Hepatic stellate cell (primary cell): ENCODE results near the gene MED13L.
A peak's percentile ranks its signal among the peaks of the same experiment; 100 is the strongest.

Experiments used
- DNase-seq: peaks from one replicate; pipeline ENCODE4 v3.0.0; 2011; ENCODE audit warnings: low spot score

MED13L gene

GRCh38 chr12:115943630-115944391 is 333.7 kb downstream of the MED13L start:
- no peak for DNase-seq

- DNase-seq: no peak
Observed at GRCh38 chr12:115943310-115943629, 334.2 kb downstream of the MED13L start.

GRCh38 chr12:115942346-115942745 is 335.1 kb downstream of the MED13L start:
- no peak for DNase-seq

- DNase-seq: no peak
Observed at GRCh38 chr12:115941362-115941761, 336.1 kb downstream of the MED13L start.

GRCh38 chr12:115938794-115939377 is 338.6 kb downstream of the MED13L start:
- no peak for DNase-seq

GRCh38 chr12:115936997-115937916 is 340.2 kb downstream of the MED13L start:
- DNase-seq: no peak

GRCh38 chr12:115934877-115935276 is 342.6 kb downstream of the MED13L start:
- DNase-seq: no peak

- no peak for DNase-seq
Observed at GRCh38 chr12:115934046-115934445, 343.4 kb downstream of the MED13L start.

- no peak for DNase-seq
Observed at GRCh38 chr12:115932066-115932465, 345.4 kb downstream of the MED13L start.

GRCh38 chr12:115930336-115930735 is 347.2 kb downstream of the MED13L start:
- DNase-seq: no peak

- no peak for DNase-seq
Observed at GRCh38 chr12:115926037-115926670, 351.3 kb downstream of the MED13L start.

- DNase-seq: no peak
Observed at GRCh38 chr12:115923851-115924250, 353.6 kb downstream of the MED13L start.

GRCh38 chr12:115922952-115923564 is 354.4 kb downstream of the MED13L start:
- DNase-seq: no peak

GRCh38 chr12:115920395-115921183 is 356.9 kb downstream of the MED13L start:
- no peak for DNase-seq

- no peak for DNase-seq
Observed at GRCh38 chr12:115918763-115919162, 358.7 kb downstream of the MED13L start.

- peak; percentile 41 for DNase-seq
Observed at GRCh38 chr12:115916910-115917668, 360.4 kb downstream of the MED13L start.

GRCh38 chr12:115914122-115914521 is 363.4 kb downstream of the MED13L start:
- no peak for DNase-seq

GRCh38 chr12:115912440-115912839 is 365.1 kb downstream of the MED13L start:
- DNase-seq: no peak

- no peak for DNase-seq
Observed at GRCh38 chr12:115911360-115911759, 366.1 kb downstream of the MED13L start.

- no peak for DNase-seq
Observed at GRCh38 chr12:115910057-115910456, 367.4 kb downstream of the MED13L start.
